ENCODE results near the gene RIMS1.

GRCh38 chr6:72133324-72133723 lies 247.0 kb downstream of the RIMS1 start:
- TF ChIP-seq, protein P1, sequence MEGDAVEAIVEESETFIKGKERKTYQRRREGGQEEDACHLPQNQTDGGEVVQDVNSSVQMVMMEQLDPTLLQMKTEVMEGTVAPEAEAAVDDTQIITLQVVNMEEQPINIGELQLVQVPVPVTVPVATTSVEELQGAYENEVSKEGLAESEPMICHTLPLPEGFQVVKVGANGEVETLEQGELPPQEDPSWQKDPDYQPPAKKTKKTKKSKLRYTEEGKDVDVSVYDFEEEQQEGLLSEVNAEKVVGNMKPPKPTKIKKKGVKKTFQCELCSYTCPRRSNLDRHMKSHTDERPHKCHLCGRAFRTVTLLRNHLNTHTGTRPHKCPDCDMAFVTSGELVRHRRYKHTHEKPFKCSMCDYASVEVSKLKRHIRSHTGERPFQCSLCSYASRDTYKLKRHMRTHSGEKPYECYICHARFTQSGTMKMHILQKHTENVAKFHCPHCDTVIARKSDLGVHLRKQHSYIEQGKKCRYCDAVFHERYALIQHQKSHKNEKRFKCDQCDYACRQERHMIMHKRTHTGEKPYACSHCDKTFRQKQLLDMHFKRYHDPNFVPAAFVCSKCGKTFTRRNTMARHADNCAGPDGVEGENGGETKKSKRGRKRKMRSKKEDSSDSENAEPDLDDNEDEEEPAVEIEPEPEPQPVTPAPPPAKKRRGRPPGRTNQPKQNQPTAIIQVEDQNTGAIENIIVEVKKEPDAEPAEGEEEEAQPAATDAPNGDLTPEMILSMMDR (IDR thresholded peaks at IDR 0.05): no peak
- TF ChIP-seq JUN (CRISPR knock-in tag; IDR thresholded peaks at IDR 0.05) (no peak), ZNF423 (CRISPR knock-in tag; IDR thresholded peaks at IDR 0.05) (no peak), ZNF263 (CRISPR knock-in tag; IDR thresholded peaks at IDR 0.05; ENCODE audit: low read depth) (no peak), KAT7 (CRISPR knock-in tag; IDR thresholded peaks at IDR 0.05; ENCODE audit: borderline replicate concordance) (no peak), CREB1 (CRISPR knock-in tag; IDR thresholded peaks at IDR 0.05) (no peak), TEAD4 (CRISPR knock-in tag; IDR thresholded peaks at IDR 0.05) (no peak), ATF6 (CRISPR knock-in tag; IDR thresholded peaks at IDR 0.05) (no peak)
- TF ChIP-seq, protein P2, sequence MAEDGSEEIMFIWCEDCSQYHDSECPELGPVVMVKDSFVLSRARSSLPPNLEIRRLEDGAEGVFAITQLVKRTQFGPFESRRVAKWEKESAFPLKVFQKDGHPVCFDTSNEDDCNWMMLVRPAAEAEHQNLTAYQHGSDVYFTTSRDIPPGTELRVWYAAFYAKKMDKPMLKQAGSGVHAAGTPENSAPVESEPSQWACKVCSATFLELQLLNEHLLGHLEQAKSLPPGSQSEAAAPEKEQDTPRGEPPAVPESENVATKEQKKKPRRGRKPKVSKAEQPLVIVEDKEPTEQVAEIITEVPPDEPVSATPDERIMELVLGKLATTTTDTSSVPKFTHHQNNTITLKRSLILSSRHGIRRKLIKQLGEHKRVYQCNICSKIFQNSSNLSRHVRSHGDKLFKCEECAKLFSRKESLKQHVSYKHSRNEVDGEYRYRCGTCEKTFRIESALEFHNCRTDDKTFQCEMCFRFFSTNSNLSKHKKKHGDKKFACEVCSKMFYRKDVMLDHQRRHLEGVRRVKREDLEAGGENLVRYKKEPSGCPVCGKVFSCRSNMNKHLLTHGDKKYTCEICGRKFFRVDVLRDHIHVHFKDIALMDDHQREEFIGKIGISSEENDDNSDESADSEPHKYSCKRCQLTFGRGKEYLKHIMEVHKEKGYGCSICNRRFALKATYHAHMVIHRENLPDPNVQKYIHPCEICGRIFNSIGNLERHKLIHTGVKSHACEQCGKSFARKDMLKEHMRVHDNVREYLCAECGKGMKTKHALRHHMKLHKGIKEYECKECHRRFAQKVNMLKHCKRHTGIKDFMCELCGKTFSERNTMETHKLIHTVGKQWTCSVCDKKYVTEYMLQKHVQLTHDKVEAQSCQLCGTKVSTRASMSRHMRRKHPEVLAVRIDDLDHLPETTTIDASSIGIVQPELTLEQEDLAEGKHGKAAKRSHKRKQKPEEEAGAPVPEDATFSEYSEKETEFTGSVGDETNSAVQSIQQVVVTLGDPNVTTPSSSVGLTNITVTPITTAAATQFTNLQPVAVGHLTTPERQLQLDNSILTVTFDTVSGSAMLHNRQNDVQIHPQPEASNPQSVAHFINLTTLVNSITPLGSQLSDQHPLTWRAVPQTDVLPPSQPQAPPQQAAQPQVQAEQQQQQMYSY (CRISPR knock-in tag; IDR thresholded peaks at IDR 0.05): no peak
- TF ChIP-seq, protein P3, sequence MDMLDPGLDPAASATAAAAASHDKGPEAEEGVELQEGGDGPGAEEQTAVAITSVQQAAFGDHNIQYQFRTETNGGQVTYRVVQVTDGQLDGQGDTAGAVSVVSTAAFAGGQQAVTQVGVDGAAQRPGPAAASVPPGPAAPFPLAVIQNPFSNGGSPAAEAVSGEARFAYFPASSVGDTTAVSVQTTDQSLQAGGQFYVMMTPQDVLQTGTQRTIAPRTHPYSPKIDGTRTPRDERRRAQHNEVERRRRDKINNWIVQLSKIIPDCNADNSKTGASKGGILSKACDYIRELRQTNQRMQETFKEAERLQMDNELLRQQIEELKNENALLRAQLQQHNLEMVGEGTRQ (CRISPR knock-in tag; IDR thresholded peaks at IDR 0.05): no peak

All from WTC11 (cell line).